T47D (cell line): ENCODE measurements around the gene SKA1.

Experiments
- DNase-seq, 2 experiments: peaks; one replicate each; pipeline versions ENCODE4 v3.0.0 to v3.0.0-alpha.2; 2011 to 2012; ENCODE audit warnings: low read depth in 1 of 2, low spot score in 1 of 2
- JUND ChIP-seq: IDR thresholded peaks from 2 replicates; pipeline ENCODE4 v1.6.1; 2012; ENCODE audit warnings: low read depth
- in situ Hi-C: cut with HindIII; loops from 2 replicates; pipeline ENCODE4 v1.10.0; 2016; ENCODE audit warnings: low sequenced_read_pairs, low pct_unique_long_range_greater_than_20kb

SKA1 gene, protein sequence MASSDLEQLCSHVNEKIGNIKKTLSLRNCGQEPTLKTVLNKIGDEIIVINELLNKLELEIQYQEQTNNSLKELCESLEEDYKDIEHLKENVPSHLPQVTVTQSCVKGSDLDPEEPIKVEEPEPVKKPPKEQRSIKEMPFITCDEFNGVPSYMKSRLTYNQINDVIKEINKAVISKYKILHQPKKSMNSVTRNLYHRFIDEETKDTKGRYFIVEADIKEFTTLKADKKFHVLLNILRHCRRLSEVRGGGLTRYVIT

GRCh38 chr18:50374753-50375391, at the start of gene SKA1:
Gene SKA1, plus strand, starts transcription at chr18:50375046. Its CDS starts 785 bp downstream, at chr18:50375831.
- TF ChIP-seq JUND, result no peak
- in situ Hi-C loops, result no loop called here
- peak; percentile 83 to 94 for DNase-seq

- in situ Hi-C loops, result no loop called here
- DNase-seq, result no peak
- no peak for TF ChIP-seq JUND
These were observed 46.9 kb upstream of the SKA1 start for GRCh38 chr18:50327983-50328382.

GRCh38 chr18:50330176-50330575, 44.7 kb upstream of the SKA1 start:
- no peak for DNase-seq
- no peak for TF ChIP-seq JUND
- in situ Hi-C loops, result no loop called here

DNA sequence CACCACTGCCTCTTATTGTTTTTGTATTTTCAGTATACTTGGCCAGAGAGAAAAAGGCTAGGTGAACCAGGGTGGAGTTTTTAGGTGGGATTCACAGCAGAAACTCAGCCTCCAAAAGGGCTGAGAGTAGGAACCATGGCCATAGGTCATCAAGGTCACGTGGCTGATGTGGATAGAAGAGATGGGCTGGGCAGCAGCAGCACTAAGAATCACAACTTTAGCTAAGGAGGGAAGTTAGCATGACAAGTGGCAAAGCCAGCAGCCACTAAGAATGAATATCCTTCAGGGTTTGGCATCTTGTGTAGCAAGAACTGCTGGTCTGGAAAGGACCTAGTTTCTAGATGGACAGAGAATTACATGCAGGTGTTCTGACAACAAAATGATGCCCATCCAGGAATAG, 43.2 kb upstream of the SKA1 start:
- in situ Hi-C loops, result no loop called here
- no peak for TF ChIP-seq JUND
- no peak for DNase-seq

GRCh38 chr18:50334546-50335152, 40.2 kb upstream of the SKA1 start:
- in situ Hi-C loops, result no loop called here
- no peak for DNase-seq
- TF ChIP-seq JUND, result no peak

DNA sequence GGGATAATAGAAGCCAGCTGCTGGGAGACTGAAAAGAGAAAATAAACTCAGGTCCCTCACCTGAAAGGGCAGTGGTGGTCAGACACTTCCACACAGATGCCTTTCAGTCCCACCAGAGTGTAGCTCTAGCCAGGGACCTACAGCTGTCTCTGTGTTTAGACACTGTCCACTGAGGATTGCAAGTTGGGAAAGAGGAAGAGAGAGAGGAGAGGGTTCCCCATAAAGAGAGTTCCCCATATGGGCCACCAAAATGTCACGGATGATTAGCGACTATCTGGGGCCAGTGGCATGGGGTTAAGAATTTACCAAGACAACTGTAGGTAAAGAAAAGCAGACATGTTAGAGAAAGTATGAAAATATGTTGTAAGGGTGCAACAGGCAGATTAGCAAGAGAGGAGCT, 36.7 kb upstream of the SKA1 start:
- in situ Hi-C loops, result no loop called here
- no peak for DNase-seq
- no peak for TF ChIP-seq JUND

DNA sequence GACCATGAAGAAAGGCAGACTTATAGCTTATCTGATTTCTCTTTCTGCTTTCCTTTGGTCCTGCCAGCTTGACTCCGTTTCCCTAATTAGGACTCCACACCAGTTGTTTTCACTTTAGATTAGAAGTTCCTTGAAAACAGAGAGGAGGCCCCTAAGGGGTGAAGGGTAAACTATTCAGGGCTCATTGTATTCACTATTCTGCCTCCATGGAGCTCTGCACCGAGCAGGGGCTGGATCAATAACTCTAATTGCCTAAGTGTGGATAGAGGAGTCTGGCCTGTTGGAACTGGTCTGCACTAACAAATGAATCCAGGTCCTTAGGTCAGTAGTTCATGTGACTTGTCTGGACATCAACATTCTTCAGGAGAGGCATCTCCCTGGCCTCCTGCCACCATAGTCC, 36.1 kb upstream of the SKA1 start:
- DNase-seq, result no peak
- in situ Hi-C loops, result no loop called here
- no peak for TF ChIP-seq JUND

DNA sequence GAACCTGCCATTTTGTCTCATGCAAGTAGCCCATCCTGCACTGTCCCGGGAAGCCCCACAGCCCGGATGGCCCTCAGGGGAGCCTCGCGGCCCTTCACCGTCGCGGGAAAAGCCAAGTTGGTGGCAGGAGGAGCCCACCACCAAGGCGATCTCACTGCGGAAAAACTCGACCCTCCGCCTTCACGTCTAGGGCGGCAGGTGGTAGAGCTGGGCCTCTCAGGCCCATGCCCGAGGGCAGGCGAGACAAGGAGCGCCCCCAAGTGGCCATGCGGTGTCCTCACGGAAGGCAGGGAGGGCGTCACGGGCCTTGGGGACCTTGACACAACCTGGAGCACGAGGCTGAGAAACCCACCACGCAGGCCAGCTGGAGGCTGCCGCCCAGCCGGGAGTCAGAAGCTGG, 34.8 kb upstream of the SKA1 start:
- in situ Hi-C loops, result no loop called here

GRCh38 chr18:50341443-50341842, 33.4 kb upstream of the SKA1 start:
- in situ Hi-C loops, result no loop called here
- no peak for TF ChIP-seq JUND
- peak in 1 of 2 experiments; percentile 1 for DNase-seq

More for the DNA sequence above, 34.8 kb upstream of the SKA1 start:
- DNase-seq, result no peak
- TF ChIP-seq JUND, result no peak

DNA sequence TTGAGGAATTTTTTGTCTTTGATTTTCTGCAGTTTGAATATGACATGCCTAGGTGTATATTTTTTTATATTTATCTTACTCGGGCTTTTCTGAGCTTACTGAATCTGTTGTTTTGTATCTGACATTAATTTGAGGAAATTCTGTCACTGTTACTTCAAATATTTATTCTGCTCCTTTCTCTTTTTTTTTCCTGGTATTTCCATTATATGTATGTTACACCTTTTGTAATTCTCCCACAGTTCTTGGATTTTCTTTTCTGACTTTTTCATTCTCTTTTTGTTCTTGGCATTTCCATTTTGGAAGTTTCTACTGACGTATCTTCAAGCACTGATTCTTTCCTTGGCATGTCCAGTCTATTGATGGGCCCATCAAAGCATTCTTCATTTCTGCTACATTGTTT, 24.1 kb upstream of the SKA1 start:
- no peak for DNase-seq
- TF ChIP-seq JUND, result no peak
- in situ Hi-C loops, result no loop called here

GRCh38 chr18:50356036-50356945, 18.6 kb upstream of the SKA1 start:
- in situ Hi-C loops, result no loop called here
- peak in 1 of 2 experiments; percentile 11 for DNase-seq
- no peak for TF ChIP-seq JUND

- no peak for TF ChIP-seq JUND
- DNase-seq, result no peak
- in situ Hi-C loops, result no loop called here
These were observed 16.0 kb upstream of the SKA1 start for GRCh38 chr18:50358844-50359243.
